ENCODE measurements around the gene ALG9.
A peak's percentile ranks its signal among the peaks of the same experiment; 100 is the strongest.

The ALG9 gene

GRCh38 chr11:111871693-111872161, 346 bp upstream of the ALG9 start:
- no peaks in the 10 kb centered on the region for H3K9me3 Mint-ChIP-seq
- peak overlapping the region; percentile 96 for H3K27ac Mint-ChIP-seq (ENCODE audit: low read depth)
- H3K36me3 Mint-ChIP-seq (ENCODE audit: insufficient read depth): peaks cover 26% of the 10 kb centered on the region
- no peaks in the 10 kb centered on the region for H3K27me3 Mint-ChIP-seq
- DNase-seq (ENCODE audit: low spot score in 2 of 2) (no peak), ATAC-seq (replicated peaks; ENCODE audit: extremely low read depth, poor library complexity, severe bottlenecking) (no peak)
- peaks cover 26% of the 10 kb centered on the region for H3K4me1 Mint-ChIP-seq
- peak overlapping the region; percentile 82 for H3K4me3 Mint-ChIP-seq

GRCh38 chr11:111870522-111870885, 877 bp downstream of the ALG9 start:
- H3K36me3 Mint-ChIP-seq (ENCODE audit: insufficient read depth): peaks cover 35% of the 10 kb centered on the region
- H3K9me3 Mint-ChIP-seq: no peaks in the 10 kb centered on the region
- H3K4me3 Mint-ChIP-seq: peak overlapping the region; percentile 82
- ATAC-seq (replicated peaks; ENCODE audit: extremely low read depth, poor library complexity, severe bottlenecking) (no peak), DNase-seq (ENCODE audit: low spot score in 2 of 2) (no peak)
- H3K27me3 Mint-ChIP-seq: no peaks in the 10 kb centered on the region
- H3K4me1 Mint-ChIP-seq: peaks cover 26% of the 10 kb centered on the region
- H3K27ac Mint-ChIP-seq (ENCODE audit: low read depth): peak overlapping the region; percentile 96

- H3K4me3 Mint-ChIP-seq: peak overlapping the region; percentile 82
- no peak overlapping the region for H3K27ac Mint-ChIP-seq (ENCODE audit: low read depth)
- no peaks in the 10 kb centered on the region for H3K27me3 Mint-ChIP-seq
These were observed 1.3 kb downstream of the ALG9 start for GRCh38 chr11:111870113-111870512.

GRCh38 chr11:111860257-111860656, 11.1 kb downstream of the ALG9 start:
- Mint-ChIP-seq H3K36me3 (ENCODE audit: insufficient read depth) (peaks cover 48% of the 10 kb centered on the region), H3K27me3 (no peaks in the 10 kb centered on the region), H3K9me3 (no peaks in the 10 kb centered on the region)

More at GRCh38 chr11:111870113-111870512, 1.3 kb downstream of the ALG9 start:
- Mint-ChIP-seq H3K36me3 (ENCODE audit: insufficient read depth) (peaks cover 35% of the 10 kb centered on the region), H3K4me1 (peaks cover 26% of the 10 kb centered on the region), H3K9me3 (no peaks in the 10 kb centered on the region)
- no peak for ATAC-seq (replicated peaks; ENCODE audit: extremely low read depth, poor library complexity, severe bottlenecking)
- no peak for DNase-seq (ENCODE audit: low spot score in 2 of 2)

GRCh38 chr11:111855506-111855905, 15.9 kb downstream of the ALG9 start:
- DNase-seq (ENCODE audit: low spot score in 2 of 2) (no peak), ATAC-seq (replicated peaks; ENCODE audit: extremely low read depth, poor library complexity, severe bottlenecking) (no peak)
- no peaks in the 10 kb centered on the region for H3K27me3 Mint-ChIP-seq
- H3K9me3 Mint-ChIP-seq: no peaks in the 10 kb centered on the region
- peaks cover 37% of the 10 kb centered on the region for H3K36me3 Mint-ChIP-seq (ENCODE audit: insufficient read depth)
- H3K4me3 Mint-ChIP-seq: no peak overlapping the region
- no peaks in the 10 kb centered on the region for H3K4me1 Mint-ChIP-seq
- H3K27ac Mint-ChIP-seq (ENCODE audit: low read depth): no peak overlapping the region

More at GRCh38 chr11:111860257-111860656, 11.1 kb downstream of the ALG9 start:
- ATAC-seq (replicated peaks; ENCODE audit: extremely low read depth, poor library complexity, severe bottlenecking): no peak
- Mint-ChIP-seq H3K4me3 (no peak overlapping the region), H3K27ac (ENCODE audit: low read depth) (no peak overlapping the region), H3K4me1 (no peaks in the 10 kb centered on the region)
- no peak for DNase-seq (ENCODE audit: low spot score in 2 of 2)

- no peaks in the 10 kb centered on the region for H3K9me3 Mint-ChIP-seq
These were observed 19.3 kb downstream of the ALG9 start for GRCh38 chr11:111852103-111852502.

GRCh38 chr11:111851636-111852035, 19.7 kb downstream of the ALG9 start:
- DNase-seq (ENCODE audit: low spot score in 2 of 2) (no peak), ATAC-seq (replicated peaks; ENCODE audit: extremely low read depth, poor library complexity, severe bottlenecking) (no peak)
- Mint-ChIP-seq H3K27me3 (no peaks in the 10 kb centered on the region), H3K4me3 (no peak overlapping the region), H3K4me1 (no peaks in the 10 kb centered on the region), H3K9me3 (no peaks in the 10 kb centered on the region), H3K36me3 (ENCODE audit: insufficient read depth) (peaks cover 47% of the 10 kb centered on the region), H3K27ac (ENCODE audit: low read depth) (no peak overlapping the region)

More at GRCh38 chr11:111852103-111852502, 19.3 kb downstream of the ALG9 start:
- Mint-ChIP-seq H3K4me3 (no peak overlapping the region), H3K36me3 (ENCODE audit: insufficient read depth) (peaks cover 47% of the 10 kb centered on the region), H3K27ac (ENCODE audit: low read depth) (no peak overlapping the region), H3K4me1 (no peaks in the 10 kb centered on the region), H3K27me3 (no peaks in the 10 kb centered on the region)
- ATAC-seq (replicated peaks; ENCODE audit: extremely low read depth, poor library complexity, severe bottlenecking) (no peak), DNase-seq (ENCODE audit: low spot score in 2 of 2) (no peak)

- DNase-seq (ENCODE audit: low spot score in 2 of 2): no peak
- no peak overlapping the region for H3K4me3 Mint-ChIP-seq
- no peaks in the 10 kb centered on the region for H3K4me1 Mint-ChIP-seq
- H3K27me3 Mint-ChIP-seq: no peaks in the 10 kb centered on the region
- H3K27ac Mint-ChIP-seq (ENCODE audit: low read depth): no peak overlapping the region
- no peak for ATAC-seq (replicated peaks; ENCODE audit: extremely low read depth, poor library complexity, severe bottlenecking)
- peaks cover 50% of the 10 kb centered on the region for H3K36me3 Mint-ChIP-seq (ENCODE audit: insufficient read depth)
- no peaks in the 10 kb centered on the region for H3K9me3 Mint-ChIP-seq
These were observed 20.3 kb downstream of the ALG9 start for GRCh38 chr11:111851067-111851466.

- no peak for ATAC-seq (replicated peaks; ENCODE audit: extremely low read depth, poor library complexity, severe bottlenecking)
- H3K36me3 Mint-ChIP-seq (ENCODE audit: insufficient read depth): peaks cover 41% of the 10 kb centered on the region
- H3K27ac Mint-ChIP-seq (ENCODE audit: low read depth): no peak overlapping the region
- H3K4me1 Mint-ChIP-seq: no peaks in the 10 kb centered on the region
- H3K4me3 Mint-ChIP-seq: no peak overlapping the region
- no peaks in the 10 kb centered on the region for H3K9me3 Mint-ChIP-seq
- no peak for DNase-seq (ENCODE audit: low spot score in 2 of 2)
- H3K27me3 Mint-ChIP-seq: no peaks in the 10 kb centered on the region
These were observed 21.8 kb downstream of the ALG9 start for GRCh38 chr11:111849631-111850030.

- H3K36me3 Mint-ChIP-seq (ENCODE audit: insufficient read depth): peaks cover 33% of the 10 kb centered on the region
- H3K27me3 Mint-ChIP-seq: no peaks in the 10 kb centered on the region
- DNase-seq (ENCODE audit: low spot score in 2 of 2) (no peak), ATAC-seq (replicated peaks; ENCODE audit: extremely low read depth, poor library complexity, severe bottlenecking) (no peak)
- H3K27ac Mint-ChIP-seq (ENCODE audit: low read depth): peak overlapping the region; percentile 44
- no peaks in the 10 kb centered on the region for H3K4me1 Mint-ChIP-seq
- no peaks in the 10 kb centered on the region for H3K9me3 Mint-ChIP-seq
- H3K4me3 Mint-ChIP-seq: no peak overlapping the region
These were observed 24.7 kb downstream of the ALG9 start for GRCh38 chr11:111846636-111847035.

GRCh38 chr11:111846063-111846462, 25.3 kb downstream of the ALG9 start:
- Mint-ChIP-seq H3K27ac (ENCODE audit: low read depth) (peak overlapping the region; percentile 44), H3K9me3 (no peaks in the 10 kb centered on the region), H3K4me3 (no peak overlapping the region), H3K27me3 (no peaks in the 10 kb centered on the region), H3K4me1 (no peaks in the 10 kb centered on the region), H3K36me3 (ENCODE audit: insufficient read depth) (peaks cover 36% of the 10 kb centered on the region)
- no peak for ATAC-seq (replicated peaks; ENCODE audit: extremely low read depth, poor library complexity, severe bottlenecking)
- DNase-seq (ENCODE audit: low spot score in 2 of 2): no peak

GRCh38 chr11:111845276-111846028, 25.9 kb downstream of the ALG9 start:
- no peak for DNase-seq (ENCODE audit: low spot score in 2 of 2)
- Mint-ChIP-seq H3K27ac (ENCODE audit: low read depth) (no peak overlapping the region), H3K9me3 (no peaks in the 10 kb centered on the region), H3K36me3 (ENCODE audit: insufficient read depth) (peaks cover 38% of the 10 kb centered on the region), H3K27me3 (no peaks in the 10 kb centered on the region), H3K4me1 (no peaks in the 10 kb centered on the region), H3K4me3 (no peak overlapping the region)
- ATAC-seq (replicated peaks; ENCODE audit: extremely low read depth, poor library complexity, severe bottlenecking): no peak

GRCh38 chr11:111843661-111844060, 27.7 kb downstream of the ALG9 start:
- peaks cover 33% of the 10 kb centered on the region for H3K36me3 Mint-ChIP-seq (ENCODE audit: insufficient read depth)
- ATAC-seq (replicated peaks; ENCODE audit: extremely low read depth, poor library complexity, severe bottlenecking): no peak
- no peak overlapping the region for H3K4me3 Mint-ChIP-seq

More at GRCh38 chr11:111843661-111844060, 27.7 kb downstream of the ALG9 start:
- no peak overlapping the region for H3K27ac Mint-ChIP-seq (ENCODE audit: low read depth)
- no peaks in the 10 kb centered on the region for H3K4me1 Mint-ChIP-seq
- DNase-seq (ENCODE audit: low spot score in 2 of 2): no peak
- no peaks in the 10 kb centered on the region for H3K27me3 Mint-ChIP-seq
- no peaks in the 10 kb centered on the region for H3K9me3 Mint-ChIP-seq

All from central memory CD8-positive, alpha-beta T cell (primary cell).